ENCODE data around the gene MSI1. TPM values are rescaled to one million over a fixed set of nuclear protein-coding genes. Genes with fewer than 3 reads are reported as not detected.

Gene MSI1
- total and polyA plus RNA-seq, 2 of the 13 experiments (the other 11 are each of a cell fraction or from before 2014, with no cell fraction given) = 0.09 to 0.46 TPM

DNA sequence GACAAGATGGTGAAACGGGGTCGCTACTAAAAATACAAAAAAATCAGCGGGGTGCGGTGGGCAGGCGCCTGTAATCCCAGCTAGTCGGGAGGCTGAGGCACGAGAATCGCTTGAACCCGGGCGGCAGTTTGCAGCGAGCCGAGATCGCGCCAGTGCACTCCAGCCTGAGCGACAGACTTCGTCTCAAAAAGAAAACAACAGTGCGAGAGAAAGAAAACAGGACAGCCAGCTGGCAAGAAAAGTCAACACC lies 76.6 kb downstream of the MSI1 start:
- in situ Hi-C loops (cut with HindIII; ENCODE audit: extremely low pct_ligation_motif_present, low pct_unique_long_range_greater_than_20kb) = no loop called here
- no peak overlapping the region for H2AFZ ChIP-seq (ENCODE audit: low read length)
- no peak for DNase-seq (ENCODE audit: low spot score)
- no peaks in the 10 kb centered on the region for H3K36me3 ChIP-seq (replicated peaks in 1 of 2; ENCODE audit: control insufficient read depth in 1 of 2, insufficient read depth in 2 of 2, low read length in 2 of 2)
- peak overlapping the region; percentile 100 for H3K27ac ChIP-seq (ENCODE audit: extremely low read length, insufficient read depth, low read length)
- no peaks in the 10 kb centered on the region; a peak in 1 of 5 replicates for H3K27me3 ChIP-seq (ENCODE audit: control insufficient read depth in 1 of 2, insufficient read depth in 2 of 2, low read length in 2 of 2)
- no peaks in the 10 kb centered on the region for H4K20me1 ChIP-seq (ENCODE audit: insufficient read depth, low read length)
- no peaks in the 10 kb centered on the region for H3K9me3 ChIP-seq (ENCODE audit: low read length)
- WGBS (ENCODE audit: low lambda C conversion rate) = 1% methylated on average over 17 of the region's 17 CpGs
- intact Hi-C loops (cut with micrococcal nuclease; ENCODE audit: unreplicated experiment) = no loop called here
- FAIRE-seq = no peak
- H3K4me3 ChIP-seq (replicated peaks in 1 of 3; ENCODE audit: insufficient read depth in 1 of 3, low read depth in 2 of 3, low read length in 3 of 3) = peak overlapping the region; percentile 59 to 74 (median 71)
- ChIA-PET POLR2A (interaction anchor here (1.0 to 5.6 kb wide), 20 partner anchors 9 to 304 kb away, joined by 3 to 461 read pairs (median 22); partner anchors contain the start of genes BICDL1, DYNLL1, PXN and RAB35), CTCF (ENCODE audit: low intra/inter-chr PET ratio, low total read pairs) (no interaction called here)
- H3K9ac ChIP-seq (ENCODE audit: insufficient read depth, low read depth, low read length) = peak overlapping the region; percentile 98
- H3K79me2 ChIP-seq (ENCODE audit: insufficient read depth, low read length) = no peaks in the 10 kb centered on the region
- peak; percentile 4 for ATAC-seq
- H3K4me1 ChIP-seq (ENCODE audit: insufficient read depth, low read length) = peaks cover 26% of the 10 kb centered on the region; the same call in 1 of the 2 replicates
- peak overlapping the region; percentile 91 for H3K4me2 ChIP-seq (ENCODE audit: low read depth, low read length)
- BruUV-seq (replicated peaks) = TSS peak; percentile 99
- no peak for TF ChIP-seq SALL2 (CRISPR knock-in tag; IDR thresholded peaks at IDR 0.05)
- TF ChIP-seq ZNF441 (CRISPR knock-in tag; IDR thresholded peaks at IDR 0.05; ENCODE audit: borderline replicate concordance) = no peak
- TF ChIP-seq, protein P1, sequence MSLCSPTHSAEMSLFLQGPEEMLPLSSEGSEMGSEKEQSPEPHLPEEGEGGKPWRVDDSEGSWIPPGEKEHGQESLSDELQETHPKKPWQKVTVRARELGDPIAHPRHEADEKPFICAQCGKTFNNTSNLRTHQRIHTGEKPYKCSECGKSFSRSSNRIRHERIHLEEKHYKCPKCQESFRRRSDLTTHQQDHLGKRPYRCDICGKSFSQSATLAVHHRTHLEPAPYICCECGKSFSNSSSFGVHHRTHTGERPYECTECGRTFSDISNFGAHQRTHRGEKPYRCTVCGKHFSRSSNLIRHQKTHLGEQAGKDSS (CRISPR knock-in tag; IDR thresholded peaks at IDR 0.05; ENCODE audit: borderline replicate concordance, low read depth) = no peak; the same call in 1 of the 2 replicates
- TF ChIP-seq FOXJ3 (CRISPR knock-in tag; IDR thresholded peaks at IDR 0.05; ENCODE audit: borderline replicate concordance) = no peak
- no peak for TF ChIP-seq PCBP1 (IDR thresholded peaks at IDR 0.05; ENCODE audit: borderline replicate concordance, low read depth, low read length)
- TF ChIP-seq KMT2B (CRISPR knock-in tag; IDR thresholded peaks at IDR 0.05) = no peak
- TF ChIP-seq CHD2 (IDR thresholded peaks at IDR 0.05; ENCODE audit: low read depth, low read length) = no peak
- TF ChIP-seq, protein P2, sequence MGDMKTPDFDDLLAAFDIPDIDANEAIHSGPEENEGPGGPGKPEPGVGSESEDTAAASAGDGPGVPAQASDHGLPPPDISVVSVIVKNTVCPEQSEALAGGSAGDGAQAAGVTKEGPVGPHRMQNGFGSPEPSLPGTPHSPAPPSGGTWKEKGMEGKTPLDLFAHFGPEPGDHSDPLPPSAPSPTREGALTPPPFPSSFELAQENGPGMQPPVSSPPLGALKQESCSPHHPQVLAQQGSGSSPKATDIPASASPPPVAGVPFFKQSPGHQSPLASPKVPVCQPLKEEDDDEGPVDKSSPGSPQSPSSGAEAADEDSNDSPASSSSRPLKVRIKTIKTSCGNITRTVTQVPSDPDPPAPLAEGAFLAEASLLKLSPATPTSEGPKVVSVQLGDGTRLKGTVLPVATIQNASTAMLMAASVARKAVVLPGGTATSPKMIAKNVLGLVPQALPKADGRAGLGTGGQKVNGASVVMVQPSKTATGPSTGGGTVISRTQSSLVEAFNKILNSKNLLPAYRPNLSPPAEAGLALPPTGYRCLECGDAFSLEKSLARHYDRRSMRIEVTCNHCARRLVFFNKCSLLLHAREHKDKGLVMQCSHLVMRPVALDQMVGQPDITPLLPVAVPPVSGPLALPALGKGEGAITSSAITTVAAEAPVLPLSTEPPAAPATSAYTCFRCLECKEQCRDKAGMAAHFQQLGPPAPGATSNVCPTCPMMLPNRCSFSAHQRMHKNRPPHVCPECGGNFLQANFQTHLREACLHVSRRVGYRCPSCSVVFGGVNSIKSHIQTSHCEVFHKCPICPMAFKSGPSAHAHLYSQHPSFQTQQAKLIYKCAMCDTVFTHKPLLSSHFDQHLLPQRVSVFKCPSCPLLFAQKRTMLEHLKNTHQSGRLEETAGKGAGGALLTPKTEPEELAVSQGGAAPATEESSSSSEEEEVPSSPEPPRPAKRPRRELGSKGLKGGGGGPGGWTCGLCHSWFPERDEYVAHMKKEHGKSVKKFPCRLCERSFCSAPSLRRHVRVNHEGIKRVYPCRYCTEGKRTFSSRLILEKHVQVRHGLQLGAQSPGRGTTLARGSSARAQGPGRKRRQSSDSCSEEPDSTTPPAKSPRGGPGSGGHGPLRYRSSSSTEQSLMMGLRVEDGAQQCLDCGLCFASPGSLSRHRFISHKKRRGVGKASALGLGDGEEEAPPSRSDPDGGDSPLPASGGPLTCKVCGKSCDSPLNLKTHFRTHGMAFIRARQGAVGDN (CRISPR knock-in tag; IDR thresholded peaks at IDR 0.05) = peak; percentile 53
- TF ChIP-seq RCOR2 (CRISPR knock-in tag; IDR thresholded peaks at IDR 0.05) = 0 out of 2 replicates have a peak, but pooled peaks have one; percentile 9
- 0 out of 2 replicates have a peak, but pooled peaks have one; percentile 4 for TF ChIP-seq ZMYM3 (CRISPR knock-in tag; IDR thresholded peaks at IDR 0.05)
- TF ChIP-seq ZNF235 (CRISPR knock-in tag; IDR thresholded peaks at IDR 0.05; ENCODE audit: borderline replicate concordance) = no peak
- 0 out of 2 replicates have a peak, but pooled peaks have one; percentile 10 for TF ChIP-seq ZNF12 (CRISPR knock-in tag; IDR thresholded peaks at IDR 0.05)
- no peak for TF ChIP-seq FLYWCH1 (CRISPR knock-in tag; IDR thresholded peaks at IDR 0.05)
- no peak for TF ChIP-seq SUZ12 (IDR thresholded peaks at IDR 0.05; ENCODE audit: low read depth, low read length)
- TF ChIP-seq ZNF264 (CRISPR knock-in tag; IDR thresholded peaks at IDR 0.05) = no peak
- TF ChIP-seq, protein P3, sequence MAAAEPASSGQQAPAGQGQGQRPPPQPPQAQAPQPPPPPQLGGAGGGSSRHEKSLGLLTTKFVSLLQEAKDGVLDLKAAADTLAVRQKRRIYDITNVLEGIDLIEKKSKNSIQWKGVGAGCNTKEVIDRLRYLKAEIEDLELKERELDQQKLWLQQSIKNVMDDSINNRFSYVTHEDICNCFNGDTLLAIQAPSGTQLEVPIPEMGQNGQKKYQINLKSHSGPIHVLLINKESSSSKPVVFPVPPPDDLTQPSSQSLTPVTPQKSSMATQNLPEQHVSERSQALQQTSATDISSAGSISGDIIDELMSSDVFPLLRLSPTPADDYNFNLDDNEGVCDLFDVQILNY (CRISPR knock-in tag; conservative IDR thresholded peaks at IDR 0.05) = no peak
- TF ChIP-seq ARNTL (CRISPR knock-in tag; IDR thresholded peaks at IDR 0.05) = no peak
- TF ChIP-seq NR3C1 (CRISPR knock-in tag; IDR thresholded peaks at IDR 0.05) = no peak
- TF ChIP-seq KDM3A (CRISPR knock-in tag; IDR thresholded peaks at IDR 0.05; ENCODE audit: low read depth) = no peak
- TF ChIP-seq, protein P4, sequence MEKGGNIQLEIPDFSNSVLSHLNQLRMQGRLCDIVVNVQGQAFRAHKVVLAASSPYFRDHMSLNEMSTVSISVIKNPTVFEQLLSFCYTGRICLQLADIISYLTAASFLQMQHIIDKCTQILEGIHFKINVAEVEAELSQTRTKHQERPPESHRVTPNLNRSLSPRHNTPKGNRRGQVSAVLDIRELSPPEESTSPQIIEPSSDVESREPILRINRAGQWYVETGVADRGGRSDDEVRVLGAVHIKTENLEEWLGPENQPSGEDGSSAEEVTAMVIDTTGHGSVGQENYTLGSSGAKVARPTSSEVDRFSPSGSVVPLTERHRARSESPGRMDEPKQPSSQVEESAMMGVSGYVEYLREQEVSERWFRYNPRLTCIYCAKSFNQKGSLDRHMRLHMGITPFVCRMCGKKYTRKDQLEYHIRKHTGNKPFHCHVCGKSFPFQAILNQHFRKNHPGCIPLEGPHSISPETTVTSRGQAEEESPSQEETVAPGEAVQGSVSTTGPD (CRISPR knock-in tag; IDR thresholded peaks at IDR 0.05) = no peak
